Stimulated activated CD4-positive, alpha-beta T cell treated with anti-CD3 and anti-CD28 coated beads, Interleukin-15, amount 100 ng/mL, for 48 hours (primary cell): ENCODE results near the gene CLBA1.
"Not testable (repeated sequence)": the region's sequence is repeated elsewhere in the genome, so short reads cannot be mapped to it uniquely, and the experiment has no call there.

ENCODE experiments used
- DNase-seq, 2 donors: peaks; one replicate each; pipeline ENCODE4 v3.0.0-alpha.2; 2020; ENCODE audit warnings: low read depth in 2 of 2

The CLBA1 gene

DNA sequence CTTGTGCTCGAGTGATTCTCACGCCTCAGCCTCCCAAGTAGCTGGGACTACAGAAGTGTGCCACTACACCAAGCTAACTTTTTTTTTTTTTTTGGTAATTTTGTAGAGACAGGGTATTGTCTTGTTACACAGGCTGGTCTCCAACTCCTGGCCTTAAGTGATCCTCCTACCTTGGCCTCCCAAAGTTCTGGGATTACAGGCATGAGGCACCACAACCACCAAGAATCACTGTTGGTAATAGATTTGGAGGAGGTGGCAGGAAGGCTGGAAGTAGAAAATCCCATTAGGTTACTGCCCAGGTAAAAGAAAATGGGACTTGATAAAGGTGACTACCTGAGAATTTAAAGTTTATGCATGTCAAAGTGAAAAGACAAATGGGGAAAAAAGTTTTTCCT, 36.7 kb downstream of the CLBA1 start:
- no peak for DNase-seq

GRCh38 chr14:105023144-105023543, 37.6 kb downstream of the CLBA1 start:
- no peak for DNase-seq

DNA sequence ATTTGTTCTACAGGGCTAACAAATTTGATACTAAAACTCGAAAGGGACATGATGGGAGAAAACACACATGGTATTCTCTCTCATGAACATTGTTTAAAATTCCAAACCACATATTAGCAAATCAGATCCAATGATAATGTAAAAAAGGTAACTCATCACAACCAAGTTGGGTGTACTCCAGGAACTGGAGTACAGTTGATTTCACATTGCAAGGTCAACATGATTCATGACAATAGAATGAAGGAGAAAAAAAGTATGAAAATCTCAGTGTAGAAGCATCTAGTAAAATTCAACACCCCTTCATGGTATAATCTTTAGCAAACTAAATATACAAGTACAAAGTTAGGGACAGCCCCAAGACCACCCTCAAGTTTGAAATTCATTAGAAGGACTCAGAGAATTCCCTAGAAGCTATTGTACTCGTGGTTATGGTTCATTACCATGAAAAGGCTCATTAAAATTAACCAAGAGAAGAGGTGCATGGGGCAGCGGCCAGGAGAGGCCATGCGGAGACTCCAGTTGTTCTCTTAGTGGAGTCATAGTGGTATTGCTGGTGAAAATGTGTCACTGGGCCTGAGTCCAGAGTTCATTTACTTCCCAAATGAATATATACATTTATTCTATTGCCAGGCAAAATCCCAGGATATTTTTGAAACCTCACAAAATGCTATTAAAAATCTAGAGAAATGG, 38.3 kb downstream of the CLBA1 start:
- no peak for DNase-seq

DNA sequence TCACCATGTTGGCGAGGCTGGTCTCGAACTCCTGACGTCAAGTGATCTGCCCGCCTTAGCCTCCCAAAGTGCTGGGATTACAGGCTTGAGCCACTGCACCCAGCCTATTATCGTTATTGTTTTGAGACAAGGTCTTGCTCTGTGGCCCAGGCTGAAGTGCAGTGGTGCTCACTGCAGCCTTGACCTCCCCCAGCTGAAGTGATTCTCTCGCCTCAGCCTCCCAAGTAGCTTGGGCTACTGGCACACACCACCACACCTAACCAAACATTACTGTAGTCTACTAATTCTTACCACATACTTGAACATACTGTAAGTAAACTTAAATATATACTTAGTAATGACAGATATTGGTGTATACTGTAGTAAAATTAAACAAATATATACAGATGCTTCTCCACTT, 39.8 kb downstream of the CLBA1 start:
- DNase-seq = no peak

- no peak for DNase-seq
Measured at GRCh38 chr14:105026033-105026785, 40.6 kb downstream of the CLBA1 start.

- DNase-seq = no peak
Measured at GRCh38 chr14:105026802-105027563, 41.4 kb downstream of the CLBA1 start.

- DNase-seq = not testable (repeated sequence)
Measured at GRCh38 chr14:105027718-105028117, 42.1 kb downstream of the CLBA1 start.

DNA sequence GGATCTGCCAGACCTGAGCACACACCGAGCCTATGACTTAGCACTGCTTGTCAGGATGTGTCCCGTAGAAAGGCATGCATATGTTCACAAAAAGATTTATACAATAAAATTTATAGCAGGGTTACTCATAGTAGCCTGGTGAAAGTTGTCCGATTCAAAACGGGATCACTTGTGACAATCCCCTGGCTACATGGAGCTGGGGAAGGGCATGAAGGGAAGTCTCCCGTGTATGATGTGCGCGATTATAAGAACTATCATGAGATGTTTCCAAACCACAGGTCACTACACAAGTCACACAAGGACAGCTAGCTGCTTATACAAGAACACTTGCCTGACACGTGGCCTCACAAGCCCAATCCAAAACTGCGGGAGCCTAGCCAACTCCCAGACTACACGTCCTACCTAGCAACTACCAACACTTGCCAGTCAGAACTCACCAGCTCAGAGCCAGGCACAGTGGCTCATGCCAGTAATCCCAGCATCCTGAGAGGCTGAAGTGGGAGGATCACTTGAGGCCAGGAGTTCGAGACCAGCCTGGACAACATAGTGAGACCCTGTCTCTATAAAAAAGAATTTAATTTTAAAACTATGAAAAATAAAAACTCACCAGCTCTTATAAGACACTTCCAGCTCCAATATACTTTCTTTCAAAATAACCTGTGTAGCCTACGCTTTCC, 42.8 kb downstream of the CLBA1 start:
- DNase-seq = no peak

GRCh38 chr14:105029402-105029801, 43.8 kb downstream of the CLBA1 start:
- no peak for DNase-seq

DNA sequence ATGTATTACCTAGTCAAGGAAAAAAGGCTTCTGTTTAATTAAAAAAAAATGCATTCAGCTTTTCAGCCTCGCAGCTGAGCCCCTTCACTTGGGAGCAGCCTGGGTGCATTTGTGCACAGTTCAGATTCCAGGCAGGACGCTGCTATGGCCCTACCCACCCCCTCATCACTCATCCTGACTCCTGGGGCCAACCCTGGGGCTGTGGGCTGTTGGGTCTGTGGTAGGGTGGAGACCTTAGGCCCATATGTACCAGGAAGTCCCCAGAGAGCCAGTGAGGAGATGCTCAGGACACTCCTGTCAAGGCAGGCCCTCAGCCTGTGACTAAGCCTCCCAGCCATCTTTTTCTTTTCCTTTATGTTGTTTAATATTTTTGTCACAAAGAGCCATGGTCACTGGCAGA, 44.6 kb downstream of the CLBA1 start:
- DNase-seq = no peak

- DNase-seq = no peak
Measured at GRCh38 chr14:105030836-105031396, 45.3 kb downstream of the CLBA1 start.

- DNase-seq = not testable (repeated sequence)
Measured at GRCh38 chr14:105032451-105032901, 46.9 kb downstream of the CLBA1 start.

GRCh38 chr14:105033412-105033900, 47.9 kb downstream of the CLBA1 start:
- DNase-seq = not testable (repeated sequence)

DNA sequence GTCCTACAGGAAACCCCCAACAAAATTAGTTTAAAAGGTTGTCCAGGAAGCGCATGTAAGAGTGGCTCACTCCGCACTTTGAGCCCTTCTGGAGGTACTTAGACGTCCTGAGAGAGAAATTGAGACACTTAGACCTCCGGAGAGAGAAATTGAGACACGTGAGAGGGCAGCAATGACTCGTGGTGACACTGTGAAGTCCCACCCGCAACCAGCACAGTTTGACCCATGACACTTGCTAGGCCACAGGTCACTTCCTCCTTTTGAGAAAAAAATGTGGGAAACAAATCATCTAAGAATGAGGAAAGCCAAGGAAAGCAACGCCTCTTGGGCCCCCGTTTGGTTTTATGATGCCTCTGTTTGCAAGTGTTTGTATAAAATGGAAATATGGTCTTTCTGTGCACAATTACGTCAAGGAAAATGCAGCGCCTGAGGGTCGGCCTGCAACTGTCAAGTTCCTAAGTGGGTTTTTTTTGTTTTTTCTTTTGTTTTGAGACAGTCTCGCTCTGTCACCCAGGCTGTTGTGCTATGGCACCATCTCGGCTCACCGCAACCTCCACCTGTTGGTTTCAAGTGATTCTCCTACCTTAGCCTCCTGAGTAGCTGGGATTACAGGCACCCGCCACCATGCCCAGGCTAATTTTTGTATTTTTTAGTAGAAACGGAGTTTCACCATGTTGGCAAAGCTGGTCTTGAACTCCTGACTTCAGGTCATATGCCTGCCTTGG, 48.9 kb downstream of the CLBA1 start:
- no peak for DNase-seq

DNA sequence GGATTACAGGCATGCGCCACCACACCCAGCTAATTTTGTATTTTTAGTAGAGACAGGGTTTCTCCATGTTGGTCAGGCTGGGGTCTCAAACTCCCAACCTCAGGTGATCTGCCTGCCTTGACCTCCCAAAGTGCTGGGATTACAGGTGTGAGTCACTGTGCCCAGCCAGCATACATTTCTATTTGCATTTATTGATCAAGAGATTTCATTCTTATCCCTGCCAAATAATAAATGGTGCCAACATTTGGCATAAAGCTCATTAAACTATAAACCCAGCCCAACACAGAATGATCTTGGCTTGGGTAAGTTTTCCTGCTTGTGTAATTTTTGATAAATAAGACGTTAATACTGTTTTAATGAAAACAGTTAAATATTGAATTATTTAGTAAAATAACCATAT, 50.0 kb downstream of the CLBA1 start:
- DNase-seq = not testable (repeated sequence)

GRCh38 chr14:105039458-105040205, 54.0 kb downstream of the CLBA1 start:
- DNase-seq = no peak

- DNase-seq = no peak
Measured at GRCh38 chr14:105041841-105042765, 56.5 kb downstream of the CLBA1 start.

- DNase-seq = no peak
Measured at GRCh38 chr14:105042813-105043212, 57.2 kb downstream of the CLBA1 start.

DNA sequence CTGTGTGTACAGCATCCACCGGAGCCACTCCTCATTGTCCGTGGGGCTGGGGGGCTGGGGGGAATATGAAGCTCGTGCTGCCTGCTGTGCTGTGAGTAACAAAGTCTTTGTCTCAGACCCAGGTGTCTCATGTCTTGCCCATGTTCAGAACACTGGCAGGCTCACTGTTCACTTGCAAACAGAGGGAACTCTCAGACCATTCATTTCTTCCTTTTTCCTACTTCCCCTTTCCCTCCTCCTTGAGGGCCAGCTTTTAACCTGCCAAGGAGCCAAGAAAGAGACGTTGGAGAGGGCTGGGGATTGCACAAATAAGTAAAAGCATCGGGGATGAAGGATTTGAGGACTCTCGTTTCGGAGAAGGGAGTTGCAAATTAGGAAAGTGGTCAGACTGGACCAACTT, 58.1 kb downstream of the CLBA1 start:
- no peak for DNase-seq
